ENCODE measurements around the gene CRABP2.
A peak's percentile ranks its signal among the peaks of the same experiment; 100 is the strongest.

Gene CRABP2

DNA sequence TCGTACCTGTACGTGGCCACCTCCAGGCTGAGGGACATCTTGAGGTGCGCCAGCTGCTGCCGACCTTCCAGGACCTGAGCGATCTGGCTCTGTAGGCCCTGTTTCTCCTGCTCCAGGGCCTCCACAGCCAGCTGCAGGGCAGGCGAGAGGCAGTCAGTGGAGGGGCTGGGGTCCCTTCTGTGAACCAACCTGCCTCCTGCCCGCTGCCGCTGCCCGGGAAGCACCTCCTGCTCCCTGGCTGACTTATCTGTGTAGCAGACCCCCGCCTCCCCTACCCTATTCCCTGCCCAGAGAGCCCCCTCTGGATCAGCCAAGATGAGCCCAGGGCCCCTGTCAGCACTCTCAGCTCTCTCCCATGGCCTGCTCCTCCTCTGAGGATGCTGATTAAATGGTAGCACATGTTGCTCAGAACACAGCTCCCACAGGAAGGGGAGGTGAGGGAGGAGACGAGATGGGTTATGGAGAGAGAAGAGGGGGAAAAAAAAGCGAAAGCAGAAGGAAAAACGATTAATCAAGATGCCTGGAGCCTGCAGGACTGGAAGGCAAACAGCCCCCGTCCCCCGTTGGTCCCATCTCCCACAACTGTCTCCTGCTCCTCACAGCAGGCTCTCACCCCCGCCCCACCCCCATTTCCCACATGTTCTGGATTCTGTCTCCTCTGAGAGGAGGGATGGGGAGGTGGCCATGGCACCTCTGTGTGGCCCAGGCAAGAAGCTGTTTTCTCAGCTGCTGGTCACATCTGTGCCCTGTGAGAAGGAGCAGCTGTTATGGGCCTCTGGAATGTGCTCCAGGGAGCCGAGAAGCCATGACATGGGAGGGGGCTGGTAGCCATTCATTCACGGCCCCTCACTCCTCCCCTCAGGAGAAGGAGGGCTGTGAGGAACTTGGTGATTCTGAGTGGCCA is 29.9 kb downstream of the CRABP2 start:
- peaks cover 4% of the 10 kb centered on the region; the same call in 1 of the 2 replicates for H3K27me3 ChIP-seq (ENCODE audit: control insufficient read depth, insufficient read depth, low read length)
- peak overlapping the region; percentile 73 for H3K9ac ChIP-seq (ENCODE audit: low read depth, low read length)
- H3K36me3 ChIP-seq (ENCODE audit: control insufficient read depth, insufficient read depth, low read length) = peaks cover 31% of the 10 kb centered on the region
- peak overlapping the region; percentile 99 for H3K27ac ChIP-seq (ENCODE audit: low read depth, low read length)
- H3K9me3 ChIP-seq (ENCODE audit: control insufficient read depth, insufficient read depth, low read length) = no peaks in the 10 kb centered on the region
- peaks cover 46% of the 10 kb centered on the region for H3K4me1 ChIP-seq (ENCODE audit: control insufficient read depth, insufficient read depth, low read length)
- peak overlapping the region; percentile 73 for H3K4me3 ChIP-seq (ENCODE audit: low read depth, low read length)

DNA sequence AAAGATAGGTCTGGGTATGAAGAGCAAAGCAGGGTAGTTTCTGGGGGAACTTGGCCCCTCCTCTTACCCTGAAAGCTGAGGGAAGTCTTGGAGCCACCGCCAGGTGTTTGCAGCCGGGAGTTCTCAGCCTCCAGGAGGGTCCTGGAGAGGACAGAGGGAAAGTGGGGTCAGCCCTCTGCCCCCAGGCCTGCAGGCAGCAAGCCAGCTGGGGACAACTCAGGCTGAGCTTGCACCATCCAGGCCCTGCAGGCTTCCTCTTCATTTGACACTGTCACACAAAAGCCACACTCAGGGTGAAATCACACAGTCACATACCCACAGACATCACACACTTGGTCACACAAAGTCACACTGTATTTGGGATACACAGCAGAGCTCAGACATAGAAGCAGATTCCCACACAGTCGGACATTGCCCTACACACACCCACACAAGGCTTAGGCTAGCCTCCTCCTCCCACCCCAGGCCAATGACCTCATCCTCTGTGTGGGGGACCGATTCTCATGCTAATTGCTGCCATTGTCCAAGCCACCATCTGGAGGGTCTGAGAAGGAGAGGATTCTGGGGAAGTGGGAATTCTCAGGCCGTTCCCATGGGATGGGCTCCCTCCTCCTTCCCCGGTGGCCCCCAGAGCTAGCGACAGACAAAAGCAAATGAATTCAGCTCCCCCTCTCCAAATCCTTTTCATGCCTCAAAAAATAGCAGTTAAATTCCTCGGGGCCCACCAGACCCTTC is 31.8 kb downstream of the CRABP2 start:
- H3K4me3 ChIP-seq (ENCODE audit: low read depth, low read length) = peak overlapping the region; percentile 46
- H3K36me3 ChIP-seq (ENCODE audit: control insufficient read depth, insufficient read depth, low read length) = peaks cover 31% of the 10 kb centered on the region
- peak overlapping the region; percentile 44 for H3K9ac ChIP-seq (ENCODE audit: low read depth, low read length)
- H3K27me3 ChIP-seq (ENCODE audit: control insufficient read depth, insufficient read depth, low read length) = peaks cover 4% of the 10 kb centered on the region; the same call in 1 of the 2 replicates
- H3K27ac ChIP-seq (ENCODE audit: low read depth, low read length) = peak overlapping the region; percentile 99
- H3K4me1 ChIP-seq (ENCODE audit: control insufficient read depth, insufficient read depth, low read length) = peaks cover 64% of the 10 kb centered on the region
- no peaks in the 10 kb centered on the region for H3K9me3 ChIP-seq (ENCODE audit: control insufficient read depth, insufficient read depth, low read length)

GRCh38 chr1:156671804-156672203 is 33.6 kb downstream of the CRABP2 start:
- peaks cover 4% of the 10 kb centered on the region; the same call in 1 of the 2 replicates for H3K27me3 ChIP-seq (ENCODE audit: control insufficient read depth, insufficient read depth, low read length)

GRCh38 chr1:156670791-156671190 is 34.6 kb downstream of the CRABP2 start:
- Histone ChIP-seq H3K9me3 (ENCODE audit: control insufficient read depth, insufficient read depth, low read length) (no peaks in the 10 kb centered on the region), H3K4me3 (ENCODE audit: low read depth, low read length) (no peak overlapping the region), H3K27ac (ENCODE audit: low read depth, low read length) (no peak overlapping the region), H3K4me1 (ENCODE audit: control insufficient read depth, insufficient read depth, low read length) (peaks cover 64% of the 10 kb centered on the region), H3K9ac (ENCODE audit: low read depth, low read length) (no peak overlapping the region), H3K27me3 (ENCODE audit: control insufficient read depth, insufficient read depth, low read length) (peaks cover 2% of the 10 kb centered on the region; the same call in 1 of the 2 replicates), H3K36me3 (ENCODE audit: control insufficient read depth, insufficient read depth, low read length) (peaks cover 31% of the 10 kb centered on the region)

More at GRCh38 chr1:156671804-156672203, 33.6 kb downstream of the CRABP2 start:
- Histone ChIP-seq H3K27ac (ENCODE audit: low read depth, low read length) (peak overlapping the region; percentile 4), H3K9ac (ENCODE audit: low read depth, low read length) (no peak overlapping the region), H3K36me3 (ENCODE audit: control insufficient read depth, insufficient read depth, low read length) (peaks cover 31% of the 10 kb centered on the region), H3K4me1 (ENCODE audit: control insufficient read depth, insufficient read depth, low read length) (peaks cover 69% of the 10 kb centered on the region), H3K9me3 (ENCODE audit: control insufficient read depth, insufficient read depth, low read length) (no peaks in the 10 kb centered on the region), H3K4me3 (ENCODE audit: low read depth, low read length) (no peak overlapping the region)

DNA sequence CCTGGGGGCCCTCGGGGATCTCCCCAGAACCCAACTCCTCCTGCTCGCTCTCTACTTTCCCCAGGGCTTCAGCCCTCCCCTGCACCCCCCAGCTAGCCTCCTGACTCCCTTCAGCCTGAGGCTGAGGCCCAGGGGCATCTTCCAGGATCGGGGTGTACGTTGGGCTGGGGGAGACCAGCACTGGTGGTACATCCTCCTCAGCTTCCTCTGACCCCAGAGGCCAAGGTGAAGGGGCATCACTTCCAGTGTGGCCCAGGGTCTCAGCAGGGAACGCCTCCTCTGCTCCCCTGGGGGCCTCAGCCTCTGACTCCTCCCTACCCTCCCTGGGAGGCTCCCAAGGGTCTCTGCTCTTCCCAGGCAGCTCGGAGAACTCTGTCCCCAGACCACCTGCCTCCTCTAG is 35.0 kb downstream of the CRABP2 start:
- Histone ChIP-seq H3K9ac (ENCODE audit: low read depth, low read length) (no peak overlapping the region), H3K4me1 (ENCODE audit: control insufficient read depth, insufficient read depth, low read length) (peaks cover 64% of the 10 kb centered on the region), H3K27ac (ENCODE audit: low read depth, low read length) (no peak overlapping the region)

DNA sequence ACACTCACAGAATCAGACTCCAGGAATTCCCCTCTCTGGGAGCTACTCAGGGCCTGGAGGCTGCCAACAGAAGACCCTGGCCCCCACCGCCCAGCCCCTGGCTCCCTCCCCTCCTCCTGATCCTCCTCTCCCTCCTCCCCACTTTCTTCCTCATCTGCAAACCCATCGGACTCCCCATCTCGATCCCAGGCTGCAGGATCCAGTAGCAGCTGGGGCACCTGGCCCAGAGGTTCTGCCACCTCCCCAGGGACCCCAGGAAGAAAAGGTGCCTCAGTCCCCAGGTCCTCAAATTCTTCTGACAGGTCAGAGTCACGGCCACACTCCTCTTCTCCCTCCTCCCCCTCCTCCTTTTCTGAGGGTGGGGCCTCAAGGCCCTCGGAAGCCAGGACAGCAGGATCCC is 35.6 kb downstream of the CRABP2 start:
- Histone ChIP-seq H3K4me1 (ENCODE audit: control insufficient read depth, insufficient read depth, low read length) (peaks cover 63% of the 10 kb centered on the region), H3K4me3 (ENCODE audit: low read depth, low read length) (no peak overlapping the region), H3K9me3 (ENCODE audit: control insufficient read depth, insufficient read depth, low read length) (no peaks in the 10 kb centered on the region), H3K9ac (ENCODE audit: low read depth, low read length) (no peak overlapping the region), H3K36me3 (ENCODE audit: control insufficient read depth, insufficient read depth, low read length) (peaks cover 28% of the 10 kb centered on the region), H3K27ac (ENCODE audit: low read depth, low read length) (peak overlapping the region; percentile 85), H3K27me3 (ENCODE audit: control insufficient read depth, insufficient read depth, low read length) (no peaks in the 10 kb centered on the region)

More for the DNA sequence above, 35.0 kb downstream of the CRABP2 start:
- H3K4me3 ChIP-seq (ENCODE audit: low read depth, low read length) = no peak overlapping the region
- H3K9me3 ChIP-seq (ENCODE audit: control insufficient read depth, insufficient read depth, low read length) = no peaks in the 10 kb centered on the region
- no peaks in the 10 kb centered on the region for H3K27me3 ChIP-seq (ENCODE audit: control insufficient read depth, insufficient read depth, low read length)
- peaks cover 31% of the 10 kb centered on the region for H3K36me3 ChIP-seq (ENCODE audit: control insufficient read depth, insufficient read depth, low read length)

DNA sequence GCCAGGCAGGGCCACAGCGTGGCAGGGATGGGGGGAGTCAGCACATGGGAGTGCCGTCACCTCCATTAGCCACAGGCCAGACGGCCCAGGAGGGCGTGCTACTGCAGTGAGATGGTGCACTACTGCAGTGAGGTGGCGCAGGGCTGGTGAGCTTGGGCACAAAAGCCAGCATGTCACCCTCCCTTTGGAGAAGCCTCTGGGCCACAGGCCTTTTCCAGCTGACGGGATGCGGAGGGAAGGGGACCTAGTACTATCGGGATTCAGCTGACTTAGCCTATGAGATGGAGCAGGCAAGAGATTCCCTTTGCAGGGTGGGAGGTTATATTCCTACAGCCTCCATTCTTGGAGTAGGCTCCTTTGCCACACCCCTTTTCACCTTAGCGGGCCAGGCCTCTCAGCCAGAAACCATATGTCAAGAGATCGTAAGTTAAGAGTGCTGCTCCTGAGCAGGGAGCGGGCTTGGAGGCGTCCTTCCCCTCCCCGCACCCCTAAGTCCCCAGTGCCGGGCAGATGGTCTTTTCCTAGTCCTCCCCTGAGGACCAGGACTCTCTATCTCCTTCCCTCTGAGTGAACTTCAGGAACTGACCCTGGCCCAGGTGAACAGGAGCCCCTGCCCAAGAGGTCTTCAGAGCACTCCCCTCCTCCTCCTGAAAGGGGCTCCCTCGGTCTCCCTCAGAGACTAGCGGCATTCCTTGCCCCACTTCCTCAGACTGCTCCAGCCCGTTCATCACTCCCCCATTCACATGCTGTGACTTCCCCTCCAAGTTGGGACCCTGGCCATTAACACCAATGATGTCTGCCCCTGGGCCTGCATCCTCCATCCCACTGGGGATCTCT is 36.4 kb downstream of the CRABP2 start:
- Histone ChIP-seq H3K36me3 (ENCODE audit: control insufficient read depth, insufficient read depth, low read length) (peaks cover 22% of the 10 kb centered on the region), H3K4me3 (ENCODE audit: low read depth, low read length) (no peak overlapping the region), H3K9me3 (ENCODE audit: control insufficient read depth, insufficient read depth, low read length) (no peaks in the 10 kb centered on the region), H3K27ac (ENCODE audit: low read depth, low read length) (peak overlapping the region; percentile 85), H3K4me1 (ENCODE audit: control insufficient read depth, insufficient read depth, low read length) (peaks cover 63% of the 10 kb centered on the region), H3K9ac (ENCODE audit: low read depth, low read length) (no peak overlapping the region), H3K27me3 (ENCODE audit: control insufficient read depth, insufficient read depth, low read length) (no peaks in the 10 kb centered on the region)

DNA sequence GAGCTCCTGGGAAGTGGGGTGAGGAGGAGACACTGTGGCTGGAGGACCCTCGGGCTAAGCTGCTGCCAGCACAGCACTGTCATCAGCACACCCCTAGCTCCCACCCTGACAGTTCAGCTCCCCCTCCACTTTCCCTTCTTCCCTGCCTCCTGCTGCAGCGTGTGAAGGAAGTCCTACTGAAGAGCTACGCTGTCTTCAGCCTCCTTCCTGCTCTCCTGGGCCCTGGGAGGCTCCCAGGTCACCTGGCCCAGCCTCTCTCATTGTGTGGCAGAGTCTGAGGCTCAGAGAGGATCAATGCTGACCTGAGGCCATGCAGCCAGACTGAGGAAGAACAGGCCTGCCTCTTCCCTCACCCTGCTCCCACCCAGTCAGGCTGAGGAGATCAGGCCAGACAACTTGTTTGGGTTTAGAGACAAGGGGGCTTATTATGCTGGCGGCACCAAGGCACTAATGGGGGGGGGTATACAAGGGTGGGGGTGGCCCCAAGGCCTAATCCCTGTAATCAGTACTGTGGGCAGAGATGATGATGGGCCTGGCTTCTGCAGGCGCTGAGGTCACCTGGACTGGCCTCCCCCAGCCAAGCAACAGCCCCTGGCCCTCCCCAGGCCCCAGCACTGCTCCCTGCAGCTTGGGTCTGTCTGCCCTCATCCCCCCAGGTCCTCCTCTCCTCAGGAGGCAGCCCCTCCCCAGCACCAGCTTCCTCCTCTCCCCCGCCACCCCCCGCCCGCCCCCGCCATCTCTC is 37.2 kb downstream of the CRABP2 start:
- no peaks in the 10 kb centered on the region for H3K27me3 ChIP-seq (ENCODE audit: control insufficient read depth, insufficient read depth, low read length)
- no peak overlapping the region; the same call in 1 of the 2 replicates for H3K9ac ChIP-seq (ENCODE audit: low read depth, low read length)
- peaks cover 64% of the 10 kb centered on the region for H3K4me1 ChIP-seq (ENCODE audit: control insufficient read depth, insufficient read depth, low read length)
- no peak overlapping the region for H3K4me3 ChIP-seq (ENCODE audit: low read depth, low read length)
- peaks cover 20% of the 10 kb centered on the region for H3K36me3 ChIP-seq (ENCODE audit: control insufficient read depth, insufficient read depth, low read length)
- H3K9me3 ChIP-seq (ENCODE audit: control insufficient read depth, insufficient read depth, low read length) = no peaks in the 10 kb centered on the region
- peak overlapping the region; percentile 85 for H3K27ac ChIP-seq (ENCODE audit: low read depth, low read length)

GRCh38 chr1:156667610-156667967 is 37.8 kb downstream of the CRABP2 start:
- Histone ChIP-seq H3K36me3 (ENCODE audit: control insufficient read depth, insufficient read depth, low read length) (peaks cover 14% of the 10 kb centered on the region), H3K27me3 (ENCODE audit: control insufficient read depth, insufficient read depth, low read length) (no peaks in the 10 kb centered on the region), H3K4me1 (ENCODE audit: control insufficient read depth, insufficient read depth, low read length) (peaks cover 65% of the 10 kb centered on the region), H3K9me3 (ENCODE audit: control insufficient read depth, insufficient read depth, low read length) (no peaks in the 10 kb centered on the region), H3K9ac (ENCODE audit: low read depth, low read length) (no peak overlapping the region; the same call in 1 of the 2 replicates), H3K4me3 (ENCODE audit: low read depth, low read length) (no peak overlapping the region), H3K27ac (ENCODE audit: low read depth, low read length) (peak overlapping the region; percentile 85)
